ENCODE results near the gene PTPRT. TPM values are rescaled to one million over a fixed set of nuclear protein-coding genes. Genes with fewer than 3 reads are reported as not detected.

PTPRT gene
- total RNA-seq, 2 experiments from 2014 or later, result not detected

DNA sequence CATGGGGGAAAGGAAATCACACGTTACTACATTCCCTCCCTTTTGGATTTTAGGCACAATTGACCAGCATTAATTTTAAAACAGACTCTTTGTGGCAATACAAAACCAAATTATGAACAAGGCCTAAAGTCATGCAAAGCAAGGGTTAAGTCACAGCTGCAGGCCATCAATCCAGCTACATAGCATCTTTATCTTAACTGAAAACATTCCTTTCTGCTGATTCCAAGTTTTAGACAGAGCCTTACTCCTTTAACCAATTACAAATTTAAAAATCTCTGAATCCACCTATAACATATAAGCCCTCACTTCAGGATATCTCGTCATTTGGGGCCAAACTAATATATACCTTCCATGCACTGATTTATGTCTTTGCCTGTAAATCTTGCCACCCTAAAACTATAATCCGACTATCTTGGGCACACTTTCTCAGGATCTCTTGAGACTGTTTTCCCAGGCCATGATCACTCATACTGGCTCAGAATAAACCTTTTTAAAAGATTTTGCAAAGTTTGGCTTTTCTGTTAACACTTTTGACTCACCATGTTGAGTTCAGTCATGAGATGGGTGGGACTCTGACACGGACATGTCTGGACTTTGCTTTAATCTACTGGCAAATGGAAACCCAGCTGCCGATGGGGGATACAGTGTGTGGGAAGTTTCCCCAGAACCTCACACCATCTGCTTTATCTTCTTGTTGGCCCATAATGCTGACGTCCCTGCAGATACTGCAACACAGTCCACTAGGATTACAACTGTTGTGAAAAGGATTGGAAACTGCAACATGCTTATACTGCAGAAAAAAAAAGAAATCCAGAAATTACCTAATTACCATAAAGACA, 757.0 kb downstream of the PTPRT start:
- POLR2A ChIA-PET, result no interaction called here
- CTCF ChIA-PET, result no interaction called here
- Mint-ChIP-seq H3K27ac (no peak overlapping the region), H3K4me1 (no peaks in the 10 kb centered on the region), H3K9me3 (peaks cover 16% of the 10 kb centered on the region), H3K36me3 (ENCODE audit: low read depth) (no peaks in the 10 kb centered on the region), H3K27me3 (no peaks in the 10 kb centered on the region), H3K4me3 (no peak overlapping the region)
- DNase-seq, result no peak

- H3K4me1 Mint-ChIP-seq, result no peaks in the 10 kb centered on the region
- no peak overlapping the region for H3K4me3 Mint-ChIP-seq
- no peak overlapping the region for H3K27ac Mint-ChIP-seq
- ChIA-PET CTCF (no interaction called here), POLR2A (no interaction called here)
- peaks cover 25% of the 10 kb centered on the region for H3K9me3 Mint-ChIP-seq
- no peak for DNase-seq
- no peaks in the 10 kb centered on the region for H3K27me3 Mint-ChIP-seq
- no peaks in the 10 kb centered on the region for H3K36me3 Mint-ChIP-seq (ENCODE audit: low read depth)
Measured at GRCh38 chr20:42430598-42430997, 759.1 kb downstream of the PTPRT start.

DNA sequence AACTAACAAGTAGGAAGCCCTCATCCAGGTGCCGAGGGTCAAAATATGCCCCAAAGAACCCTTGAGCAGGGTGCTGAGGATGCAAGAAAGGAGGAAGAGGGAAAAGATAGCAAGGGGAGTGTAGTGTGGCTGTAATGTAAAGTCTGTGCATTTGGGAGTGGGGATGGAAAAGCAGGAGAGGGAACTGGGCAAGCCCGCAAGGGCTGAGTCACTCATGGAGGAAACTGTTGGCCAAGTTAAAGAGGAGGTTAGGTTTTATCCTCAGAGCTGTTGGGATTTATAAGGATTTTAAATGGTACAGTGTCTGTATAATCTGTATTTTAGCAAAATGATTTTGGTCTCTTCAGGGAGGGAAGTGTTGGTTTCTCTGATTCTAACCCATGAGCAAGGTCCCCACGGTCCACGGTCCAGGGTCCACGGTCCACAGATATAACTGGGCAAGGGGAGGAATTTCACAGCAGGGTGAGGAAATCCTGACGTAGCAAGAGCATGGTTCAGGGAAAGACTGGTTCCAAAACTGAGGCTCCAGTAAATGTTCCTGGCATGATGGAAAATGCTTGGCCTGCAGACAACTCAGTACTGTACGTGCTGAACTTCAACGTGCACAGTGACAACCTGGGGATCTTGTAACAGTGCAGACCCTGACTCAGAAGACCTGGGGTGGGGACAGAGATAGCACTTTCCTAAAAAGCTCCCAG, 759.8 kb downstream of the PTPRT start:
- no peak overlapping the region for H3K4me3 Mint-ChIP-seq
- no peak overlapping the region for H3K27ac Mint-ChIP-seq
- H3K36me3 Mint-ChIP-seq (ENCODE audit: low read depth), result no peaks in the 10 kb centered on the region
- H3K27me3 Mint-ChIP-seq, result no peaks in the 10 kb centered on the region
- peaks cover 31% of the 10 kb centered on the region for H3K9me3 Mint-ChIP-seq
- DNase-seq, result no peak
- POLR2A ChIA-PET, result no interaction called here
- CTCF ChIA-PET, result no interaction called here
- H3K4me1 Mint-ChIP-seq, result no peaks in the 10 kb centered on the region

- POLR2A ChIA-PET, result no interaction called here
- no peaks in the 10 kb centered on the region for H3K4me1 Mint-ChIP-seq
- no peak overlapping the region for H3K4me3 Mint-ChIP-seq
- no peaks in the 10 kb centered on the region for H3K27me3 Mint-ChIP-seq
- no peak overlapping the region for H3K27ac Mint-ChIP-seq
- no peak for DNase-seq
- H3K9me3 Mint-ChIP-seq, result peaks cover 6% of the 10 kb centered on the region
- CTCF ChIA-PET, result no interaction called here
- H3K36me3 Mint-ChIP-seq (ENCODE audit: low read depth), result no peaks in the 10 kb centered on the region
Measured at GRCh38 chr20:42419814-42420532, 769.7 kb downstream of the PTPRT start.

DNA sequence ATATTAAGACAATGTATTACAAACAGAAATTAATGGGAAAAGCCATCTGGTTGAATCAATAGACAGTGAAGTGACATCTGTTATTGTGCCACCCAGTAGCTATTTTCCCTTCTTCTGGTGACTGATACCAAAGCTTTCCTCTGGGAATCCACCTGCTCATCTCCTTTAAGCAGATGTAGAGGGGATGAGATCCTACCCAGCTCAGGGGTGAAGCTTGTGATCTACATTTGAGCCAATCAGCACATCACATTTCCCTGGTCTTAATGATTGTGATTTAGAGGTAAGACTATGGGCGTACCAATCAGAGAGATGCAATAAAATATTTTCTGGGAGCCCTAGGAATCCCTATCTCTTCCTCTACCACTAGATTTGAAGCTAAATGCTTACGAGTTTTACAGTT, 782.9 kb downstream of the PTPRT start:
- Mint-ChIP-seq H3K4me1 (no peaks in the 10 kb centered on the region), H3K36me3 (ENCODE audit: low read depth) (no peaks in the 10 kb centered on the region), H3K9me3 (peaks cover 2% of the 10 kb centered on the region), H3K27me3 (no peaks in the 10 kb centered on the region), H3K27ac (no peak overlapping the region), H3K4me3 (no peak overlapping the region)
- POLR2A ChIA-PET, result no interaction called here
- CTCF ChIA-PET, result no interaction called here
- no peak for DNase-seq

- Mint-ChIP-seq H3K36me3 (ENCODE audit: low read depth) (no peaks in the 10 kb centered on the region), H3K9me3 (peaks cover 6% of the 10 kb centered on the region), H3K4me3 (no peak overlapping the region), H3K27ac (no peak overlapping the region), H3K27me3 (no peaks in the 10 kb centered on the region), H3K4me1 (no peaks in the 10 kb centered on the region)
- POLR2A ChIA-PET, result no interaction called here
- DNase-seq, result no peak
- CTCF ChIA-PET, result no interaction called here
Measured at GRCh38 chr20:42402455-42402854, 787.3 kb downstream of the PTPRT start.

DNA sequence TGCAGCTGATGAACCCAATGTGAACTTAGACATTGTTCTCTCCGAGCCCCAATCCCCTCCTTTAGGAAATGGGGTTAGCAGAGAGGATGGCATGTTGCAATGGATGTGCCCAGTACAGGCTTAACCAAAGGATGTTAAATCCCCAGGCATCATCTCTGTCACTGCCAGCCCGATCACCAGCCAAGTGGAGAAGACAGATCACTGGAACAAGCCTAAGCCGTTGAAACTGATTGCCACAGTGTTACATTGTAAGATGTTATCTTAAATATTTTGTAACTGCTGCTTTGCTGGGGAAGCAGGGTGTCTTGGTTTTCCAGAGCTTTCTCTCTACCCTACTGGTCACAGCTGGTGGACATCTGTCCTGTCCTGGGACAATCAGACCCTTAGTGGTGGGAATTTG, 788.1 kb downstream of the PTPRT start:
- no peaks in the 10 kb centered on the region for H3K27me3 Mint-ChIP-seq
- CTCF ChIA-PET, result no interaction called here

DNA sequence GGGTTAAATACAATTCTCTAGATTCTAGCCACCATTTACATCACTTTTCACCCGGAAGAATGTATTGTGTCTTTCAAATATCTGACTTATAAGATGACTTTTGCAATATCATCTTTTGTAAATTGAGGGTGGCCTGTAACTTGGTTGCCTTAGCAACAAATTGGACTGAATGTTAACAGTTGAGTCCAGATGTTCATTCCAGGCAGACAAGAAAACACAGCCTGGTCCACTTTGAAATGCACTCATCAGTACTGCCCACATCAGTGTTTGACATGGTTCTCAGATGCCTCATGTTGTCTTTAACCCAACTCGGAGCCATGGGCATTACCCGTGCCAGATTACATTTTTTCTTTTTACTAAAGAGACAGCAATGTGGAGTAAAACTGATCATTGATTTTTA, 789.9 kb downstream of the PTPRT start:
- no peaks in the 10 kb centered on the region for H3K4me1 Mint-ChIP-seq
- POLR2A ChIA-PET, result no interaction called here
- no peaks in the 10 kb centered on the region for H3K36me3 Mint-ChIP-seq (ENCODE audit: low read depth)
- H3K9me3 Mint-ChIP-seq, result peaks cover 11% of the 10 kb centered on the region
- no peak for DNase-seq
- no peak overlapping the region for H3K27ac Mint-ChIP-seq
- no peak overlapping the region for H3K4me3 Mint-ChIP-seq
- H3K27me3 Mint-ChIP-seq, result no peaks in the 10 kb centered on the region
- CTCF ChIA-PET, result no interaction called here

More for the DNA sequence above, 788.1 kb downstream of the PTPRT start:
- POLR2A ChIA-PET, result no interaction called here
- H3K36me3 Mint-ChIP-seq (ENCODE audit: low read depth), result no peaks in the 10 kb centered on the region
- H3K4me1 Mint-ChIP-seq, result no peaks in the 10 kb centered on the region
- DNase-seq, result no peak
- peaks cover 11% of the 10 kb centered on the region for H3K9me3 Mint-ChIP-seq
- H3K27ac Mint-ChIP-seq, result no peak overlapping the region
- no peak overlapping the region for H3K4me3 Mint-ChIP-seq

DNA sequence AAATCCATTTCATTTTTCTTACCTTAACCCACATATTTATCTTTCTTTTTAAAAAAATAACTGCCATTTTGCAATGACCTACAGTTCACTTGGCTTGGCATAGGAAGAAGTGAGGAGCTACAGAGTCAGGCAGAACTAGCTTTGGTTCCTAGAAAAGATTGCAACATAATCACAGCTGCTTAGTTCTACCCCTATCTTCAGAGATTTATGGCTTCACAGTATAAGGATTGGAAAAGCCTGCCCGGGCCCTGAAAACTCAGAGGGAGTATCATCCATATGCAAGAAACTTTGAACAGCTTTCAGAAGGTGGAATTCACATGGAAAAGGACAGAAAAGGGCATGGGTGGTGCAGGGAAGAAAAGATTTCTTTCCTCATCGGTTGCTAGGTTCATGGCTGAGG, 797.3 kb downstream of the PTPRT start:
- H3K27ac Mint-ChIP-seq, result no peak overlapping the region
- no peaks in the 10 kb centered on the region for H3K36me3 Mint-ChIP-seq (ENCODE audit: low read depth)
- H3K9me3 Mint-ChIP-seq, result peaks cover 12% of the 10 kb centered on the region
- no peaks in the 10 kb centered on the region for H3K27me3 Mint-ChIP-seq
- DNase-seq, result no peak
- POLR2A ChIA-PET, result no interaction called here
- CTCF ChIA-PET, result no interaction called here
- no peak overlapping the region for H3K4me3 Mint-ChIP-seq
- H3K4me1 Mint-ChIP-seq, result no peaks in the 10 kb centered on the region

- H3K4me3 Mint-ChIP-seq, result no peak overlapping the region
- DNase-seq, result no peak
- CTCF ChIA-PET, result no interaction called here
- H3K36me3 Mint-ChIP-seq (ENCODE audit: low read depth), result no peaks in the 10 kb centered on the region
- peaks cover 8% of the 10 kb centered on the region for H3K9me3 Mint-ChIP-seq
- no peaks in the 10 kb centered on the region for H3K4me1 Mint-ChIP-seq
- no peaks in the 10 kb centered on the region for H3K27me3 Mint-ChIP-seq
- POLR2A ChIA-PET, result no interaction called here
- no peak overlapping the region for H3K27ac Mint-ChIP-seq
Measured at GRCh38 chr20:42391807-42392206, 797.9 kb downstream of the PTPRT start.

GRCh38 chr20:42380287-42380686, 809.4 kb downstream of the PTPRT start:
- Mint-ChIP-seq H3K27me3 (no peaks in the 10 kb centered on the region), H3K4me1 (no peaks in the 10 kb centered on the region), H3K36me3 (ENCODE audit: low read depth) (no peaks in the 10 kb centered on the region), H3K27ac (no peak overlapping the region), H3K4me3 (no peak overlapping the region), H3K9me3 (peaks cover 9% of the 10 kb centered on the region)
- CTCF ChIA-PET, result no interaction called here
- DNase-seq, result no peak
- POLR2A ChIA-PET, result no interaction called here

DNA sequence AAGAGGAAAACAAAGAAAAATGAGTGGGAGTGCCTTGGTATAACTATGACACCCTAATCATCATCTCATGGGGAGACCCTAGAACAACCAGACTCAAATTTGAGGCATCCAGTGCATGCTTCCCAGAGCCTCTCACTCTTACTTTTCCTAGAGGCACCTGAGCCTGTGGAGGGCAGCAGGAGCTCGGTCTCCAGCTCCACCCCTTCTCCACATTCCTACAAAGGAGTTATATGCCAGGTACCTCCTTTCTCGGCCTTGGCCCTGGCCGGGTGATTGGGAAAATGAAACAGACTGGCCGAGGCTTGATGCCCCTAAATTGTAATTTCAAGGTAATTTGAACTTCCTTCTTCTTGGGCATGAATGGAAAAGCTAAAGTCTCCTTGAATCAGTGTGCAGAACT, 810.3 kb downstream of the PTPRT start:
- H3K9me3 Mint-ChIP-seq, result peaks cover 9% of the 10 kb centered on the region

DNA sequence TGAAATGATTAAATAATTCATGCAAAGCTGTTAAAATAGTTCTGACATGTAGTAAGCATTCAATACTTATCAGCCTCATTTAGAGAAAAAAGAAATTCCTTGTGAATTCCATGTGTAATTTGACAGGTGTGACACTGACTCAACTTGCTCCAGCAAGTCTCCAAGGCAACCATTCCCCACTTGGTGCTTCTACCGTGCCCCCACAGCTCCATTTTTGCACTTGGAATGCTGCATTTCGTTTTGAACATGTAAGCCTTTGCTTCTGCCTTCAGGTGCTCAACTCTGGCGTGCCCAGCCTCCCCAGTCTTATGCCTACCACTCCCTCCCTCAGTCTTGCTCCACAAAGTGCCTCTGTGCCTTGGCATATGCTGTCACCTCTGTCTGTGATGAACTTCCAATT, 810.9 kb downstream of the PTPRT start:
- Mint-ChIP-seq H3K9me3 (peaks cover 9% of the 10 kb centered on the region), H3K4me3 (no peak overlapping the region), H3K36me3 (ENCODE audit: low read depth) (no peaks in the 10 kb centered on the region), H3K27ac (no peak overlapping the region), H3K27me3 (no peaks in the 10 kb centered on the region), H3K4me1 (no peaks in the 10 kb centered on the region)
- ChIA-PET POLR2A (no interaction called here), CTCF (no interaction called here)
- DNase-seq, result no peak

More for the DNA sequence above, 810.3 kb downstream of the PTPRT start:
- DNase-seq, result no peak
- H3K27ac Mint-ChIP-seq, result no peak overlapping the region
- no peaks in the 10 kb centered on the region for H3K4me1 Mint-ChIP-seq
- H3K4me3 Mint-ChIP-seq, result no peak overlapping the region
- ChIA-PET CTCF (no interaction called here), POLR2A (no interaction called here)
- no peaks in the 10 kb centered on the region for H3K36me3 Mint-ChIP-seq (ENCODE audit: low read depth)
- H3K27me3 Mint-ChIP-seq, result no peaks in the 10 kb centered on the region

GRCh38 chr20:42376131-42376530, 813.6 kb downstream of the PTPRT start:
- H3K4me3 Mint-ChIP-seq, result no peak overlapping the region
- H3K4me1 Mint-ChIP-seq, result no peaks in the 10 kb centered on the region
- ChIA-PET POLR2A (no interaction called here), CTCF (no interaction called here)
- H3K36me3 Mint-ChIP-seq (ENCODE audit: low read depth), result no peaks in the 10 kb centered on the region
- H3K27ac Mint-ChIP-seq, result no peak overlapping the region
- peaks cover 5% of the 10 kb centered on the region for H3K9me3 Mint-ChIP-seq
- H3K27me3 Mint-ChIP-seq, result no peaks in the 10 kb centered on the region
- no peak for DNase-seq

Data from activated CD4-positive, alpha-beta memory T cell treated with anti-CD3 and anti-CD28 coated beads, Interleukin-2, amount 10 ng/mL, durations not matched to agents 7 days and 5 days (primary cell).